AG04450 (cell line): ENCODE measurements around the gene IFI30. TPM values are rescaled to one million over a fixed set of nuclear protein-coding genes. Genes with fewer than 3 reads are reported as not detected.

Experiments
- CTCF ChIA-PET: fragments of 300-600, 350-600 bp; formaldehyde crosslinking; extraction: SDS; loops from one replicate; lab custom pipeline; 2022; ENCODE audit warnings: antibody characterized with exemption, inconsistent platforms; lab: Charles Lee
- POLR2A ChIA-PET: fragments of 350-600 bp; formaldehyde crosslinking; extraction: SDS; loops from one replicate; lab custom pipeline; 2021; ENCODE audit warnings: antibody characterized with exemption, inconsistent platforms; lab: Yijun Ruan, JAX
- DNase-seq: peaks from one replicate; pipeline ENCODE4 v3.0.0-alpha.2; 2011; ENCODE audit warnings: low read depth, low spot score
- H3K27ac ChIP-seq: one replicate; pipeline ENCODE4 v1.5.1; 2012; ENCODE audit warnings: low read depth, low read length, control low read depth
- H3K27me3 ChIP-seq: one replicate; pipeline ENCODE4 v1.6.0; 2012; ENCODE audit warnings: low read length; ENCODE audit not compliant: control insufficient read depth, insufficient read depth
- H3K4me3 ChIP-seq: 2 replicates; pipeline ENCODE4 v1.5.1; 2011; ENCODE audit warnings: mild to moderate bottlenecking, low read depth, low read length, control low read depth
- H3K9me3 ChIP-seq: 2 replicates; pipeline ENCODE4 v1.5.1; 2012; ENCODE audit warnings: low read length; ENCODE audit not compliant: control insufficient read depth, insufficient read depth
- polyA plus RNA-seq: library from polyadenylated mRNA; depleted of rRNA; stranded (reverse); fragments of >200 nt; gene quantifications from 2 replicates; pipeline ENCODE4 v1.2.3, GENCODE V29; 2011
- TF ChIP-seq, protein P1 (sequence below): IDR thresholded peaks from 2 replicates; pipeline ENCODE4 v1.5.1; 2011; ENCODE audit warnings: low read depth, low read length, control low read depth, inconsistent platforms

IFI30 gene
- polyA plus RNA-seq, 1 experiment = 6.9 TPM

DNA sequence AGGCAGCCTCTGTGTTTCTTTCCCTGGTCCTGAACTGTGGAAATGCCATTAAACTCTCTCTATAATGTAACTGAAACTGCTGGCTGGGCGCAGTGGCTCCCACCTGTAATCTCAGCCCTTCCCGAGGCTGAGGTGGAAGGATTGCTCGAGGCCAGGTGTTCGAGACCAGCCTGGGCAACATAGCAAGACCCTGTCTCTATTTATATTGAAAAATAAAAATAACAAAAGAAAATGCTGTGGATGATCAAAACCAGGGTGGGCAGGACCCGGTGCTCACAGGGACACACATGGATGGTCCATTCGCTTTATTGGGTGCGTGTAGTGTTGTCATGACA is 22.9 kb downstream of the IFI30 start:
- ChIA-PET POLR2A (interaction anchor here (0.6 kb wide), 1 partner anchor 58 kb away, joined by 3 read pairs; no protein-coding TSS in a partner anchor), CTCF (no interaction called here)
- TF ChIP-seq, protein P1, sequence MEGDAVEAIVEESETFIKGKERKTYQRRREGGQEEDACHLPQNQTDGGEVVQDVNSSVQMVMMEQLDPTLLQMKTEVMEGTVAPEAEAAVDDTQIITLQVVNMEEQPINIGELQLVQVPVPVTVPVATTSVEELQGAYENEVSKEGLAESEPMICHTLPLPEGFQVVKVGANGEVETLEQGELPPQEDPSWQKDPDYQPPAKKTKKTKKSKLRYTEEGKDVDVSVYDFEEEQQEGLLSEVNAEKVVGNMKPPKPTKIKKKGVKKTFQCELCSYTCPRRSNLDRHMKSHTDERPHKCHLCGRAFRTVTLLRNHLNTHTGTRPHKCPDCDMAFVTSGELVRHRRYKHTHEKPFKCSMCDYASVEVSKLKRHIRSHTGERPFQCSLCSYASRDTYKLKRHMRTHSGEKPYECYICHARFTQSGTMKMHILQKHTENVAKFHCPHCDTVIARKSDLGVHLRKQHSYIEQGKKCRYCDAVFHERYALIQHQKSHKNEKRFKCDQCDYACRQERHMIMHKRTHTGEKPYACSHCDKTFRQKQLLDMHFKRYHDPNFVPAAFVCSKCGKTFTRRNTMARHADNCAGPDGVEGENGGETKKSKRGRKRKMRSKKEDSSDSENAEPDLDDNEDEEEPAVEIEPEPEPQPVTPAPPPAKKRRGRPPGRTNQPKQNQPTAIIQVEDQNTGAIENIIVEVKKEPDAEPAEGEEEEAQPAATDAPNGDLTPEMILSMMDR = no peak

DNA sequence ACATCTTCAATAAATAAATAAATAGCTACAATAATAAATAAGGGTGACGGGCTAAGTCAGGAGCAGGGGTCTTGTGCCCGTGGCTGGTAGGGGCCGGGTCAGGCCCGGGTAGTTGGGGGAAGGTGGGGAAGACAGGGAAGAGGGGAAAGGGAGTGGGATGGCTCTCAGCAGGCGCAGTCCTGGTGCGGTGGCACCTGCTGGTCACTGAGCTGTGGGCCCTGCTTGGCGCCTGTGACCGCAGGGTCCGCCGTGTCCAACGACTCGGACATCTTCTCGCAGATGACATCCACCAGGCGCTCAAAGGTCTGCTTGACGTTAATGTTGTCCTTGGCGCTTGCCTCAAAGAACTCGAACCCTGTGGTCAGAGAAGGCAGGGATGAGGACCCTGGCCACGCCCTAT is 23.7 kb downstream of the IFI30 start:
- Histone ChIP-seq H3K9me3 (no peaks in the 10 kb centered on the region; the same call in 1 of the 2 replicates), H3K27ac (no peak overlapping the region), H3K4me3 (no peak overlapping the region), H3K27me3 (no peaks in the 10 kb centered on the region)
- POLR2A ChIA-PET = no interaction called here
- CTCF ChIA-PET = interaction anchor here (0.6 to 0.9 kb wide), 4 partner anchors 55 to 191 kb away, joined by 3 to 13 read pairs (median 5); no protein-coding TSS in a partner anchor
- no peak for DNase-seq
- TF ChIP-seq, protein P1 = no peak

More for the DNA sequence above, 22.9 kb downstream of the IFI30 start:
- Histone ChIP-seq H3K27me3 (no peaks in the 10 kb centered on the region), H3K9me3 (no peaks in the 10 kb centered on the region; the same call in 1 of the 2 replicates), H3K27ac (no peak overlapping the region), H3K4me3 (no peak overlapping the region)
- no peak for DNase-seq

DNA sequence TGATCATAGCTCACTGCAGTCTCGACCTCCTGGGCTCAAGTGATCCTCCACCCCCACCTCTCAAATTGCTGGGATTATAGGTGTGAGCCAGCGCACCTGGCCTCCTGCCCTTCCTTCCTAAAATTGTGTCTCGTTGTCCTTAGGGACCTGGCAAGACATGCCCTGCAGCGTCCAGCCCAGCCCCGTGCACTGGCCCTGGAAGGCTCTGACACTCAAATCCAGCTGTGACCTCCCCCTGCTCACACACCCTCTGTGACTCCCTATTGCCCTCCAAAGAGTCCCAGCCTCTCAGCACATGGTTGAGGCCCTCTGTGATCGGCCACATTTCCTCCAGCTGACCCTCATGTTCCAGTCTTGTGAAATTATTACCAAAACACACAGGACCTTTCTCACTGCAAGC is 24.3 kb downstream of the IFI30 start:
- DNase-seq = no peak
- Histone ChIP-seq H3K27ac (no peak overlapping the region), H3K4me3 (no peak overlapping the region), H3K27me3 (no peaks in the 10 kb centered on the region), H3K9me3 (no peaks in the 10 kb centered on the region; the same call in 1 of the 2 replicates)
- CTCF ChIA-PET = interaction anchor here (0.7 to 0.9 kb wide), 2 partner anchors 54 to 131 kb away, joined by 3 to 4 read pairs; no protein-coding TSS in a partner anchor
- TF ChIP-seq, protein P1 = no peak
- POLR2A ChIA-PET = no interaction called here

DNA sequence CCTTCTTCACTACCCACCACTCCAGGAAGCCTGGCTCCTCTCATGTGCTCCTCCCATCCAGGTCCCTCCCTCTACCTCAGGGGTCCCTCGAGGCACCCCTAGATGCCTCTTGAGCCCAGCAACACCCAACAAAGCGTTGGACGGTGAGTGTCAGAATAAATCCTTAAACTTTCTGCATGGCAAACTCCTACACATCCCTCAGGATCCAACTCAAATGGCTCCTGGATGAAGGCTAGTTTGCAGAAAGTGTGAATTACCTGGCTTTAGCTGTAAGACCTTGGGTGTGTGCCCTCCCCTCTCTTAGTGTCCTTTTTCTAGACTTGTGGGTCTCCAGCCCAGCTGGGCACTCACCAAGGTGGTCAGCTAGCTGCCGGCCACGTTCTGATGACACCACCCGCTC is 24.8 kb downstream of the IFI30 start:
- H3K9me3 ChIP-seq = no peaks in the 10 kb centered on the region; the same call in 1 of the 2 replicates
- no peak for DNase-seq
- no peak overlapping the region for H3K27ac ChIP-seq
- TF ChIP-seq, protein P1 = no peak
- POLR2A ChIA-PET = no interaction called here
- H3K4me3 ChIP-seq = no peak overlapping the region
- H3K27me3 ChIP-seq = no peaks in the 10 kb centered on the region
- CTCF ChIA-PET = interaction anchor here (0.6 kb wide), 1 partner anchor 81 kb away, joined by 4 read pairs; no protein-coding TSS in a partner anchor

DNA sequence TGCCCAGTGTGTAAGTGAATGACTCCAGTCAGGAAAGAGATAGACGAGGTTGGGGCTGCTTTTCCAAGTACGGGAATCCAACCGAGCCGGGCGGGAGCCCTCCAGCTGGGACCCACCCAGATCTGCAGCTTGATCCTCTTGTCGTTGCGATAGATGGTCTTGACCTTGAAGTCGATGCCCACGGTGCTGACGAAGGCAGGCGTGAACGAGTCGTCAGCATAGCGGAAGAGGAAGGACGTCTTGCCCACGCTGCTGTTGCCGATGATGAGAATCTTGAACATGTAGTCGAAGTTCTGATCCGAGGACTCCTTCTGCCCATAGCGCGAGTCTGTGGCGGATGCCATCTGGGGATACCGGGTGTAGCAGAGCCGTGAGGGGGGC is 28.8 kb downstream of the IFI30 start:
- peak overlapping the region; percentile 93 for H3K4me3 ChIP-seq
- TF ChIP-seq, protein P1 = no peak
- no peak for DNase-seq
- no peaks in the 10 kb centered on the region; the same call in 1 of the 2 replicates for H3K9me3 ChIP-seq
- no peaks in the 10 kb centered on the region for H3K27me3 ChIP-seq
- ChIA-PET POLR2A (interaction anchor here (0.5 to 3.6 kb wide), 2 partner anchors 9 to 77 kb away, joined by 13 to 30 read pairs; partner anchors contain the start of gene MPV17L2), CTCF (interaction anchor here (7.1 kb wide), 1 partner anchor 49 kb away, joined by 56 read pairs; no protein-coding TSS in a partner anchor)
- no peak overlapping the region for H3K27ac ChIP-seq
